ENCODE measurements around the gene P4HA2. TPM values are rescaled to one million over a fixed set of nuclear protein-coding genes. Genes with fewer than 3 reads are reported as not detected.

Gene P4HA2
- polyA plus RNA-seq, 1 of the 3 experiments (the other 2 are of a cell fraction) = 67.2 TPM

GRCh38 chr5:132183723-132184122 is 43.9 kb downstream of the P4HA2 start:
- DNase-seq = no peak
- ChIA-PET CTCF (no interaction called here), POLR2A (no interaction called here)
- no peak overlapping the region for H3K4me2 ChIP-seq
- H3K27ac ChIP-seq (ENCODE audit: low read depth in 2 of 2, low read length in 1 of 2) = no peak overlapping the region
- no peaks in the 10 kb centered on the region for H3K4me1 ChIP-seq (ENCODE audit: control insufficient read depth in 1 of 2, insufficient read depth in 2 of 2, low read depth in 1 of 2, low read length in 1 of 2)
- H3F3A ChIP-seq (replicated peaks; ENCODE audit: insufficient read depth) = no peaks in the 10 kb centered on the region
- 94% methylated on average over 2 of the region's 2 CpGs for WGBS (ENCODE audit: low lambda C conversion rate)
- H3K36me3 ChIP-seq (replicated peaks in 1 of 2; ENCODE audit: control insufficient read depth in 1 of 2, insufficient read depth in 2 of 2, low read length in 1 of 2) = no peaks in the 10 kb centered on the region
- H3K79me2 ChIP-seq (ENCODE audit: insufficient read depth) = no peaks in the 10 kb centered on the region
- H2AFZ ChIP-seq (ENCODE audit: low read depth) = no peak overlapping the region
- H3K9me3 ChIP-seq = no peaks in the 10 kb centered on the region
- H4K20me1 ChIP-seq (ENCODE audit: insufficient read depth) = no peaks in the 10 kb centered on the region
- H3K9ac ChIP-seq = no peak overlapping the region
- TF ChIP-seq CHD2 (IDR thresholded peaks at IDR 0.05; ENCODE audit: low read length, partially characterized antibody) (no peak), SMC3 (IDR thresholded peaks at IDR 0.05; ENCODE audit: low read depth, low read length) (no peak), EP300 (IDR thresholded peaks at IDR 0.05; ENCODE audit: borderline replicate concordance in 1 of 2, low read depth in 1 of 2, low read length in 1 of 2) (no peak), FOXJ3 (CRISPR knock-in tag; IDR thresholded peaks at IDR 0.05) (no peak), TAF1 (IDR thresholded peaks at IDR 0.05; ENCODE audit: borderline replicate concordance, low read depth, low read length) (no peak), TCF12 (IDR thresholded peaks at IDR 0.05) (no peak), MAX (IDR thresholded peaks at IDR 0.05; ENCODE audit: low read depth) (no peak), ELF1 (IDR thresholded peaks at IDR 0.05) (no peak), MEF2A (IDR thresholded peaks at IDR 0.05; ENCODE audit: borderline replicate concordance, low read depth) (no peak), EZH2phosphoT487 (IDR thresholded peaks at IDR 0.05; ENCODE audit: borderline replicate concordance, low read depth) (no peak), RCOR1 (IDR thresholded peaks at IDR 0.05; ENCODE audit: low read length) (no peak), REST (IDR thresholded peaks at IDR 0.05; ENCODE audit: low read depth, low read length) (no peak), FOXM1 (IDR thresholded peaks at IDR 0.05; ENCODE audit: low read depth) (no peak), NFIC (IDR thresholded peaks at IDR 0.05; ENCODE audit: borderline replicate concordance) (no peak), USF2 (IDR thresholded peaks at IDR 0.05; ENCODE audit: borderline replicate concordance, low read depth, low read length) (no peak), JUND (IDR thresholded peaks at IDR 0.05) (no peak), GABPA (IDR thresholded peaks at IDR 0.05; ENCODE audit: low read depth) (no peak)
- TF ChIP-seq, protein P1, sequence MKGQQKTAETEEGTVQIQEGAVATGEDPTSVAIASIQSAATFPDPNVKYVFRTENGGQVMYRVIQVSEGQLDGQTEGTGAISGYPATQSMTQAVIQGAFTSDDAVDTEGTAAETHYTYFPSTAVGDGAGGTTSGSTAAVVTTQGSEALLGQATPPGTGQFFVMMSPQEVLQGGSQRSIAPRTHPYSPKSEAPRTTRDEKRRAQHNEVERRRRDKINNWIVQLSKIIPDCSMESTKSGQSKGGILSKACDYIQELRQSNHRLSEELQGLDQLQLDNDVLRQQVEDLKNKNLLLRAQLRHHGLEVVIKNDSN (IDR thresholded peaks at IDR 0.05; ENCODE audit: borderline replicate concordance, low read depth) = no peak
- TF ChIP-seq, protein P2, sequence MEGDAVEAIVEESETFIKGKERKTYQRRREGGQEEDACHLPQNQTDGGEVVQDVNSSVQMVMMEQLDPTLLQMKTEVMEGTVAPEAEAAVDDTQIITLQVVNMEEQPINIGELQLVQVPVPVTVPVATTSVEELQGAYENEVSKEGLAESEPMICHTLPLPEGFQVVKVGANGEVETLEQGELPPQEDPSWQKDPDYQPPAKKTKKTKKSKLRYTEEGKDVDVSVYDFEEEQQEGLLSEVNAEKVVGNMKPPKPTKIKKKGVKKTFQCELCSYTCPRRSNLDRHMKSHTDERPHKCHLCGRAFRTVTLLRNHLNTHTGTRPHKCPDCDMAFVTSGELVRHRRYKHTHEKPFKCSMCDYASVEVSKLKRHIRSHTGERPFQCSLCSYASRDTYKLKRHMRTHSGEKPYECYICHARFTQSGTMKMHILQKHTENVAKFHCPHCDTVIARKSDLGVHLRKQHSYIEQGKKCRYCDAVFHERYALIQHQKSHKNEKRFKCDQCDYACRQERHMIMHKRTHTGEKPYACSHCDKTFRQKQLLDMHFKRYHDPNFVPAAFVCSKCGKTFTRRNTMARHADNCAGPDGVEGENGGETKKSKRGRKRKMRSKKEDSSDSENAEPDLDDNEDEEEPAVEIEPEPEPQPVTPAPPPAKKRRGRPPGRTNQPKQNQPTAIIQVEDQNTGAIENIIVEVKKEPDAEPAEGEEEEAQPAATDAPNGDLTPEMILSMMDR (IDR thresholded peaks at IDR 0.05) = no peak
- H3K9me2 ChIP-seq = no peaks in the 10 kb centered on the region
- H3K27me3 ChIP-seq (ENCODE audit: insufficient read depth) = no peaks in the 10 kb centered on the region
- no peak overlapping the region for H3K4me3 ChIP-seq (ENCODE audit: low read depth in 2 of 2, low read length in 1 of 2)

Measured in SK-N-SH (cell line).